K562 (cell line): Measurements from ENCODE around the gene ACVR1C. TPM values are rescaled to one million over a fixed set of nuclear protein-coding genes. Genes with fewer than 3 reads are reported as not detected.

Experiments used
- ATAC-seq: fragments of 200-7000 bp; cut with Tn5 transposase; 3 replicates; pipeline ENCODE4 v1.9.1; 2020; ENCODE audit warnings: moderate library complexity
- BruUV-seq: library from RNA; stranded (reverse); fragments of 400-500 nt; replicated peaks from 2 replicates; lab custom pipeline; 2021; lab: Mats Ljungman, UMichigan
- CTCF ChIA-PET: fragments of 300-600 bp; formaldehyde crosslinking; extraction: SDS; loops from one replicate; lab custom pipeline; 2021; ENCODE audit warnings: low intra/inter-chr PET ratio; lab: Yijun Ruan, JAX
- POLR2A ChIA-PET: fragments of 300-600, 350-650 bp; sonication (Branson Sonifier 250); formaldehyde crosslinking; extraction: SDS; loops from one replicate; lab custom pipeline; 2021; ENCODE audit warnings: antibody characterized with exemption, inconsistent platforms; lab: Yijun Ruan, JAX
- DNase-seq, 4 experiments: peaks; one replicate each; pipeline versions ENCODE4 v3.0.0 to v3.0.0-alpha.2; 2011 to 2018; ENCODE audit warnings: low spot score in 3 of 4, mixed read lengths in 3 of 4; ENCODE audit errors: extremely low read depth in 1 of 4
- FAIRE-seq: peaks from 2 replicates; lab custom pipeline; 2011; peaks lifted over from hg19 to GRCh38; lab: Jason Lieb, UNC
- H2AFZ ChIP-seq: 2 replicates; pipeline ENCODE4 v1.6.0; 2011; ENCODE audit warnings: low read depth, low read length, control low read depth, inconsistent platforms
- H3K27ac ChIP-seq: fragments of 200-600 bp; 3 replicates; pipeline ENCODE4 v1.8.0; 2011; ENCODE audit warnings: low read depth, mild to moderate bottlenecking, control low read depth, inconsistent platforms, low read length, moderate library complexity, mixed read lengths; ENCODE audit errors: extremely low read depth
- H3K27me3 ChIP-seq, 2 experiments: fragments of 300-600 bp in 1 of 2; 2 replicates in 1 of 2; 3 replicates in 1 of 2; pipeline versions ENCODE4 v1.6.0 to v1.8.0; 2011; ENCODE audit warnings: inconsistent platforms in 2 of 2, low read length in 2 of 2, mild to moderate bottlenecking in 1 of 2, mixed read lengths in 1 of 2, moderate library complexity in 1 of 2; ENCODE audit not compliant: control insufficient read depth in 2 of 2, insufficient read depth in 2 of 2
- H3K36me3 ChIP-seq: fragments of 300-600 bp; 3 replicates; pipeline ENCODE4 v1.8.0; 2011; ENCODE audit warnings: mild to moderate bottlenecking, low read length, inconsistent platforms; ENCODE audit not compliant: control insufficient read depth, insufficient read depth
- H3K4me1 ChIP-seq, 2 experiments: fragments of 200-600 bp in 1 of 2; replicated peaks in 1 of 2; 2 replicates in 1 of 2; 3 replicates in 1 of 2; pipeline versions ENCODE4 v1.5.1 to v1.8.0; 2011; ENCODE audit warnings: inconsistent platforms in 2 of 2, low read length in 2 of 2, mild to moderate bottlenecking in 1 of 2, mixed read lengths in 1 of 2, moderate library complexity in 1 of 2; ENCODE audit not compliant: control insufficient read depth in 2 of 2, insufficient read depth in 2 of 2
- H3K4me2 ChIP-seq: 2 replicates; pipeline ENCODE4 v1.6.1; 2011; ENCODE audit warnings: low read length, control low read depth, inconsistent platforms, mixed read lengths; ENCODE audit not compliant: insufficient read depth
- H3K4me3 ChIP-seq: fragments of 200-600 bp; sonication (generic), shearing (Covaris generic); 2 replicates; pipeline ENCODE4 v1.5.1; 2016; ENCODE audit warnings: control low read depth, inconsistent platforms
- H3K79me2 ChIP-seq: fragments of 200-600 bp; 3 replicates; pipeline ENCODE4 v1.8.0; 2011; ENCODE audit warnings: low read length, inconsistent platforms; ENCODE audit not compliant: control insufficient read depth, insufficient read depth
- H3K9ac ChIP-seq, 2 experiments: 2 replicates each; pipeline versions ENCODE4 v1.6.0 to v1.6.1; 2011; ENCODE audit warnings: low read depth in 2 of 2, low read length in 2 of 2, control low read depth in 1 of 2, inconsistent platforms in 1 of 2, mild to moderate bottlenecking in 1 of 2, mixed read lengths in 1 of 2; ENCODE audit not compliant: insufficient read depth in 1 of 2
- H3K9me1 ChIP-seq: one replicate; pipeline ENCODE4 v1.6.0; 2011; ENCODE audit warnings: inconsistent platforms, mild to moderate bottlenecking, low read length, moderate library complexity; ENCODE audit not compliant: control insufficient read depth, insufficient read depth
- H3K9me3 ChIP-seq: replicated peaks from 2 replicates; pipeline ENCODE4 v1.5.1; 2011; ENCODE audit warnings: low read depth, low read length, inconsistent platforms; ENCODE audit not compliant: control insufficient read depth, insufficient read depth
- H4K20me1 ChIP-seq: replicated peaks from 2 replicates; pipeline ENCODE4 v1.6.1; 2011; ENCODE audit warnings: low read length, inconsistent platforms, mixed read lengths; ENCODE audit not compliant: control insufficient read depth, insufficient read depth
- FUS ChIP-seq: fragments of 200-400 bp; formaldehyde crosslinking; optimal IDR thresholded peaks from 2 replicates; pipeline ENCODE3; 2017; ENCODE audit warnings: low read depth, low read length
- KLF16 ChIP-seq: IDR thresholded peaks from 2 replicates; pipeline ENCODE4 v1.6.1; 2016; ENCODE audit warnings: antibody characterized with exemption
- ZKSCAN8 ChIP-seq: fragments of 200-800 bp; sonication (Bioruptor generic); IDR thresholded peaks from 2 replicates; pipeline ENCODE4 v1.6.1; 2016; ENCODE audit warnings: missing genetic modification characterization, missing compliant biosample characterization
- in situ Hi-C: fragments of 300-500 bp; cut with MboI; formaldehyde crosslinking; loops from 4 replicates; pipeline ENCODE4 v1.15.0; 2018; ENCODE audit warnings: inconsistent platforms, mixed read lengths
- intact Hi-C: fragments of 100-400 bp; cut with micrococcal nuclease; formaldehyde crosslinking; loops from 2 replicates; pipeline ENCODE4 v1.14.2; 2022
- polyA plus RNA-seq, 8 experiments: library from polyadenylated mRNA; depleted of rRNA in 4 of 8; stranded (reverse) in 5 of 8; unstranded in 3 of 8; fragments of >200 nt; fragmentation: Nextera tagmentation in 2 of 8; fragmentation: Illumina TruSeq in 1 of 8; extraction: Ambion mirVana in 2 of 8; extraction: Trizol in 1 of 8; gene quantifications; 2 replicates each; pipeline versions ENCODE4 v1.2.1 to v1.2.3, GENCODE V29; 2011 to 2014; ENCODE audit warnings: inconsistent platforms in 1 of 8, missing spikeins in 1 of 8
- total RNA-seq, 7 experiments: library from RNA; depleted of rRNA in 6 of 7; stranded (reverse); fragments of >200 nt in 6 of 7; fragmentation: Illumina TruSeq in 2 of 7; extraction: Trizol in 2 of 7; gene quantifications; 2 replicates each; pipeline versions ENCODE4 v1.2.1 to v1.2.3, GENCODE V29; 2011 to 2021; ENCODE audit warnings: low replicate concordance in 1 of 7
- TF ChIP-seq, protein P1 (sequence below): fragments of 450-650 bp; IDR thresholded peaks from 2 replicates; pipeline ENCODE4 v1.6.1; 2016; ENCODE audit warnings: mild to moderate bottlenecking, moderate library complexity
- TF ChIP-seq, protein P2 (sequence below): fragments of 250-450 bp; sonication (Bioruptor Pico); IDR thresholded peaks from 2 replicates; pipeline ENCODE4 v1.5.0; 2020; ENCODE audit warnings: mild to moderate bottlenecking

The ACVR1C gene
- total and polyA plus RNA-seq, 9 of the 15 experiments (the other 6 are each of a cell fraction or from before 2014, with no cell fraction given) = 0.05 to 0.58 (median 0.28) TPM

GRCh38 chr2:157625296-157625695, 3.4 kb downstream of the ACVR1C start:
- H3K9me3 ChIP-seq = no peaks in the 10 kb centered on the region
- POLR2A ChIA-PET = no interaction called here
- no TSS peak for BruUV-seq
- peaks cover 13 to 16% of the 10 kb centered on the region in 2 experiments; a peak in 4 of 5 replicates for H3K27me3 ChIP-seq
- H3K4me1 ChIP-seq = peaks cover 0 to 13% of the 10 kb centered on the region in 2 experiments; a peak in 2 of 5 replicates
- no peaks in the 10 kb centered on the region for H3K9me1 ChIP-seq
- intact Hi-C loops (loop anchor here (5.0 kb wide), 1 partner anchor 127 kb away; no protein-coding TSS in a partner anchor), in situ Hi-C loops (no loop called here)
- CTCF ChIA-PET = no interaction called here
- H3K27ac ChIP-seq = no peak overlapping the region
- no peak overlapping the region for H3K4me2 ChIP-seq
- no peak overlapping the region for H3K4me3 ChIP-seq
- DNase-seq (no peak), FAIRE-seq (no peak), ATAC-seq (no peak)
- H3K79me2 ChIP-seq = no peaks in the 10 kb centered on the region
- no peak for TF ChIP-seq ZKSCAN8 (CRISPR knock-in tag)
- TF ChIP-seq FUS = no peak
- TF ChIP-seq KLF16 = no peak
- TF ChIP-seq, protein P1, sequence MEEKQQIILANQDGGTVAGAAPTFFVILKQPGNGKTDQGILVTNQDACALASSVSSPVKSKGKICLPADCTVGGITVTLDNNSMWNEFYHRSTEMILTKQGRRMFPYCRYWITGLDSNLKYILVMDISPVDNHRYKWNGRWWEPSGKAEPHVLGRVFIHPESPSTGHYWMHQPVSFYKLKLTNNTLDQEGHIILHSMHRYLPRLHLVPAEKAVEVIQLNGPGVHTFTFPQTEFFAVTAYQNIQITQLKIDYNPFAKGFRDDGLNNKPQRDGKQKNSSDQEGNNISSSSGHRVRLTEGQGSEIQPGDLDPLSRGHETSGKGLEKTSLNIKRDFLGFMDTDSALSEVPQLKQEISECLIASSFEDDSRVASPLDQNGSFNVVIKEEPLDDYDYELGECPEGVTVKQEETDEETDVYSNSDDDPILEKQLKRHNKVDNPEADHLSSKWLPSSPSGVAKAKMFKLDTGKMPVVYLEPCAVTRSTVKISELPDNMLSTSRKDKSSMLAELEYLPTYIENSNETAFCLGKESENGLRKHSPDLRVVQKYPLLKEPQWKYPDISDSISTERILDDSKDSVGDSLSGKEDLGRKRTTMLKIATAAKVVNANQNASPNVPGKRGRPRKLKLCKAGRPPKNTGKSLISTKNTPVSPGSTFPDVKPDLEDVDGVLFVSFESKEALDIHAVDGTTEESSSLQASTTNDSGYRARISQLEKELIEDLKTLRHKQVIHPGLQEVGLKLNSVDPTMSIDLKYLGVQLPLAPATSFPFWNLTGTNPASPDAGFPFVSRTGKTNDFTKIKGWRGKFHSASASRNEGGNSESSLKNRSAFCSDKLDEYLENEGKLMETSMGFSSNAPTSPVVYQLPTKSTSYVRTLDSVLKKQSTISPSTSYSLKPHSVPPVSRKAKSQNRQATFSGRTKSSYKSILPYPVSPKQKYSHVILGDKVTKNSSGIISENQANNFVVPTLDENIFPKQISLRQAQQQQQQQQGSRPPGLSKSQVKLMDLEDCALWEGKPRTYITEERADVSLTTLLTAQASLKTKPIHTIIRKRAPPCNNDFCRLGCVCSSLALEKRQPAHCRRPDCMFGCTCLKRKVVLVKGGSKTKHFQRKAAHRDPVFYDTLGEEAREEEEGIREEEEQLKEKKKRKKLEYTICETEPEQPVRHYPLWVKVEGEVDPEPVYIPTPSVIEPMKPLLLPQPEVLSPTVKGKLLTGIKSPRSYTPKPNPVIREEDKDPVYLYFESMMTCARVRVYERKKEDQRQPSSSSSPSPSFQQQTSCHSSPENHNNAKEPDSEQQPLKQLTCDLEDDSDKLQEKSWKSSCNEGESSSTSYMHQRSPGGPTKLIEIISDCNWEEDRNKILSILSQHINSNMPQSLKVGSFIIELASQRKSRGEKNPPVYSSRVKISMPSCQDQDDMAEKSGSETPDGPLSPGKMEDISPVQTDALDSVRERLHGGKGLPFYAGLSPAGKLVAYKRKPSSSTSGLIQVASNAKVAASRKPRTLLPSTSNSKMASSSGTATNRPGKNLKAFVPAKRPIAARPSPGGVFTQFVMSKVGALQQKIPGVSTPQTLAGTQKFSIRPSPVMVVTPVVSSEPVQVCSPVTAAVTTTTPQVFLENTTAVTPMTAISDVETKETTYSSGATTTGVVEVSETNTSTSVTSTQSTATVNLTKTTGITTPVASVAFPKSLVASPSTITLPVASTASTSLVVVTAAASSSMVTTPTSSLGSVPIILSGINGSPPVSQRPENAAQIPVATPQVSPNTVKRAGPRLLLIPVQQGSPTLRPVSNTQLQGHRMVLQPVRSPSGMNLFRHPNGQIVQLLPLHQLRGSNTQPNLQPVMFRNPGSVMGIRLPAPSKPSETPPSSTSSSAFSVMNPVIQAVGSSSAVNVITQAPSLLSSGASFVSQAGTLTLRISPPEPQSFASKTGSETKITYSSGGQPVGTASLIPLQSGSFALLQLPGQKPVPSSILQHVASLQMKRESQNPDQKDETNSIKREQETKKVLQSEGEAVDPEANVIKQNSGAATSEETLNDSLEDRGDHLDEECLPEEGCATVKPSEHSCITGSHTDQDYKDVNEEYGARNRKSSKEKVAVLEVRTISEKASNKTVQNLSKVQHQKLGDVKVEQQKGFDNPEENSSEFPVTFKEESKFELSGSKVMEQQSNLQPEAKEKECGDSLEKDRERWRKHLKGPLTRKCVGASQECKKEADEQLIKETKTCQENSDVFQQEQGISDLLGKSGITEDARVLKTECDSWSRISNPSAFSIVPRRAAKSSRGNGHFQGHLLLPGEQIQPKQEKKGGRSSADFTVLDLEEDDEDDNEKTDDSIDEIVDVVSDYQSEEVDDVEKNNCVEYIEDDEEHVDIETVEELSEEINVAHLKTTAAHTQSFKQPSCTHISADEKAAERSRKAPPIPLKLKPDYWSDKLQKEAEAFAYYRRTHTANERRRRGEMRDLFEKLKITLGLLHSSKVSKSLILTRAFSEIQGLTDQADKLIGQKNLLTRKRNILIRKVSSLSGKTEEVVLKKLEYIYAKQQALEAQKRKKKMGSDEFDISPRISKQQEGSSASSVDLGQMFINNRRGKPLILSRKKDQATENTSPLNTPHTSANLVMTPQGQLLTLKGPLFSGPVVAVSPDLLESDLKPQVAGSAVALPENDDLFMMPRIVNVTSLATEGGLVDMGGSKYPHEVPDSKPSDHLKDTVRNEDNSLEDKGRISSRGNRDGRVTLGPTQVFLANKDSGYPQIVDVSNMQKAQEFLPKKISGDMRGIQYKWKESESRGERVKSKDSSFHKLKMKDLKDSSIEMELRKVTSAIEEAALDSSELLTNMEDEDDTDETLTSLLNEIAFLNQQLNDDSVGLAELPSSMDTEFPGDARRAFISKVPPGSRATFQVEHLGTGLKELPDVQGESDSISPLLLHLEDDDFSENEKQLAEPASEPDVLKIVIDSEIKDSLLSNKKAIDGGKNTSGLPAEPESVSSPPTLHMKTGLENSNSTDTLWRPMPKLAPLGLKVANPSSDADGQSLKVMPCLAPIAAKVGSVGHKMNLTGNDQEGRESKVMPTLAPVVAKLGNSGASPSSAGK = no peak
- TF ChIP-seq, protein P2, sequence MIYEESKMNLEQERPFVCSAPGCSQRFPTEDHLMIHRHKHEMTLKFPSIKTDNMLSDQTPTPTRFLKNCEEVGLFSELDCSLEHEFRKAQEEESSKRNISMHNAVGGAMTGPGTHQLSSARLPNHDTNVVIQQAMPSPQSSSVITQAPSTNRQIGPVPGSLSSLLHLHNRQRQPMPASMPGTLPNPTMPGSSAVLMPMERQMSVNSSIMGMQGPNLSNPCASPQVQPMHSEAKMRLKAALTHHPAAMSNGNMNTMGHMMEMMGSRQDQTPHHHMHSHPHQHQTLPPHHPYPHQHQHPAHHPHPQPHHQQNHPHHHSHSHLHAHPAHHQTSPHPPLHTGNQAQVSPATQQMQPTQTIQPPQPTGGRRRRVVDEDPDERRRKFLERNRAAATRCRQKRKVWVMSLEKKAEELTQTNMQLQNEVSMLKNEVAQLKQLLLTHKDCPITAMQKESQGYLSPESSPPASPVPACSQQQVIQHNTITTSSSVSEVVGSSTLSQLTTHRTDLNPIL (CRISPR knock-in tag) = no peak
- H2AFZ ChIP-seq = no peak overlapping the region
- no peak overlapping the region for H3K9ac ChIP-seq
- H3K36me3 ChIP-seq = no peaks in the 10 kb centered on the region
- H4K20me1 ChIP-seq = no peaks in the 10 kb centered on the region
